ENCODE results near the gene WBP1.

GRCh38 chr2:74510272-74510671 is 52.0 kb downstream of the WBP1 start:
- TF ChIP-seq CTCF (conservative IDR thresholded peaks at IDR 0.05 in 1 of 2, IDR thresholded peaks at IDR 0.05 in 1 of 2; ENCODE audit: extremely low read depth in 1 of 2, insufficient read depth in 1 of 2, low read depth in 1 of 2, low read length in 2 of 2), result no peak
- no peak for TF ChIP-seq EZH2 (IDR thresholded peaks at IDR 0.05; ENCODE audit: borderline replicate concordance, low read length)
